Lower lobe of right lung (tissue), 2 donors: ENCODE results near the gene SEMA6D. TPM values are rescaled to one million over a fixed set of nuclear protein-coding genes. Genes with fewer than 3 reads are reported as not detected.

Source experiments
- ATAC-seq, 2 donors: fragments of 200-7000 bp; cut with Tn5 transposase; one replicate each; pipeline ENCODE4 v1.9.1; 2020 to 2022; ENCODE audit warnings: mild to moderate bottlenecking in 2 of 2, moderate library complexity in 2 of 2
- DNase-seq: peaks from one replicate; pipeline ENCODE4 v3.0.0-alpha.2; 2020
- H3K27ac ChIP-seq: fragments of 200-600 bp; one replicate; pipeline ENCODE4 v1.8.0; 2022
- H3K27me3 ChIP-seq: fragments of 200-600 bp; one replicate; pipeline ENCODE4 v1.8.0; 2022; ENCODE audit warnings: low read depth
- H3K36me3 ChIP-seq: fragments of 200-600 bp; one replicate; pipeline ENCODE4 v1.8.0; 2022; ENCODE audit warnings: mild to moderate bottlenecking
- H3K4me1 ChIP-seq: fragments of 200-600 bp; one replicate; pipeline ENCODE4 v1.8.0; 2022
- H3K4me3 ChIP-seq: fragments of 200-600 bp; one replicate; pipeline ENCODE4 v1.8.0; 2022; ENCODE audit warnings: mild to moderate bottlenecking
- H3K9me3 ChIP-seq: fragments of 200-600 bp; one replicate; pipeline ENCODE4 v1.8.0; 2022
- intact Hi-C: fragments of 100-400 bp; cut with DNase I; formaldehyde crosslinking; loops from one replicate; pipeline ENCODE4 v1.11.0; 2022
- total RNA-seq: library from RNA; stranded (reverse); fragmentation: NEBNext Ultra II Directional; extraction: Animal tissue kit (Norgen Biotek cat#: 25700); gene quantifications from one replicate; pipeline ENCODE4 v1.2.1, GENCODE V29; 2021
- TF ChIP-seq, protein P1 (sequence below): fragments of 200-600 bp; IDR thresholded peaks from one replicate; pipeline ENCODE4 v1.8.0; 2022; ENCODE audit warnings: antibody characterized with exemption, mild to moderate bottlenecking
- donor health status: DM: no; HTN: yes; CAD: no; lungs with severe emphysema.

SEMA6D gene
- total RNA-seq, 1 donor from 2014 or later: 10.2 TPM

DNA sequence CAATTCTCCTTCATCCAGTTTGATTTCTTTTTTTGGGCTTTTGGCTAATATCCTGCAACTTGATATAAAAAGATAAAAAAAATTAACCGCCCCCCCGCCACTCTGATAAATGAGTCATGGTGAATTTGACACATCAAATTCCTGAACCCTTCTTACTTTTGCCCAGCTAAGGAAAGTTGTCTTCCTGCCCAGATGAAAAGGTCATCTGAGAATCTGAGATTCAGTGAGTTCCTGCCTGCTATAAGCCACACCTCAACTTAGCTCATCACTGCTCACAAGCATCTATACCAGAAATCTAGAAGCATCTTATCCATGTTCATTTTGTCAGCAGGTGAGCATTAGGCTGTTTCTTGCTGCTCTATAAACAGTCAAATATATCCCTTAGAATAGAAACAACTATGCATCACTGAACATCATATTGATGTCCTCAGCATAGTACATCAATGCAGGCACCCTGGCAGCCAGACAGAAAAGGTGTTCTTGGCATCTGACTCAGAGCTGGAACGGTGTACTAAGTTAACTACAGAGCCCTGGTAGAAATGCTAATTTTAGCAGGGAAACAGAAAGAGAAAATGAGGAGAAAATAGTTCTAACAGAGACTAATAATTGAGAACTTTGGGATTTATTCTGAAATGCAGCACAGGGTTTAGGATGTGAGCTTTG is 77.1 kb downstream of the SEMA6D start:
- DNase-seq (no peak), ATAC-seq (no peak)
- TF ChIP-seq, protein P1, sequence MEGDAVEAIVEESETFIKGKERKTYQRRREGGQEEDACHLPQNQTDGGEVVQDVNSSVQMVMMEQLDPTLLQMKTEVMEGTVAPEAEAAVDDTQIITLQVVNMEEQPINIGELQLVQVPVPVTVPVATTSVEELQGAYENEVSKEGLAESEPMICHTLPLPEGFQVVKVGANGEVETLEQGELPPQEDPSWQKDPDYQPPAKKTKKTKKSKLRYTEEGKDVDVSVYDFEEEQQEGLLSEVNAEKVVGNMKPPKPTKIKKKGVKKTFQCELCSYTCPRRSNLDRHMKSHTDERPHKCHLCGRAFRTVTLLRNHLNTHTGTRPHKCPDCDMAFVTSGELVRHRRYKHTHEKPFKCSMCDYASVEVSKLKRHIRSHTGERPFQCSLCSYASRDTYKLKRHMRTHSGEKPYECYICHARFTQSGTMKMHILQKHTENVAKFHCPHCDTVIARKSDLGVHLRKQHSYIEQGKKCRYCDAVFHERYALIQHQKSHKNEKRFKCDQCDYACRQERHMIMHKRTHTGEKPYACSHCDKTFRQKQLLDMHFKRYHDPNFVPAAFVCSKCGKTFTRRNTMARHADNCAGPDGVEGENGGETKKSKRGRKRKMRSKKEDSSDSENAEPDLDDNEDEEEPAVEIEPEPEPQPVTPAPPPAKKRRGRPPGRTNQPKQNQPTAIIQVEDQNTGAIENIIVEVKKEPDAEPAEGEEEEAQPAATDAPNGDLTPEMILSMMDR: no peak
- H3K27me3 ChIP-seq: no peaks in the 10 kb centered on the region
- no peaks in the 10 kb centered on the region for H3K4me1 ChIP-seq
- no peak overlapping the region for H3K4me3 ChIP-seq
- intact Hi-C loops: no loop called here
- H3K9me3 ChIP-seq: no peaks in the 10 kb centered on the region
- H3K36me3 ChIP-seq: no peaks in the 10 kb centered on the region
- H3K27ac ChIP-seq: no peak overlapping the region

DNA sequence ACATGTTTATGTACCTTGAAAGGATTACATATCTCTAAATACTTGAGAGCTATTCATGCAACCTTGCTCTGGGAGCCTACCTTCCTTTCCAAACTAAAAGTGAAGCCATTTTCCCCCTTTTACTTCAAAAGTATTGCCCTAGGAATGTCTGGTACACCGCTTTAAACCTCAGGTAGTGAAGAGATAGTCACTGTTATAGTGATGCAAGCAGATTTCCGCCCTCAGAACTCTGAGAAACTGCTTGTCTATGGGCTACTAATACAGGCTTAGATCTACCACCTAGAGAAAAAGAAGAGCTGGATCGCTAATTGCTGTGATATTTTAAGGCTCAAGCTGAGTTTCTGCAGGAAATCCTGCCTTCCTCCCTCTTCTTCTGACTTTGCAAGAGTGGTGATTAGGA is 78.6 kb downstream of the SEMA6D start:
- intact Hi-C loops: no loop called here
- no peak for DNase-seq

DNA sequence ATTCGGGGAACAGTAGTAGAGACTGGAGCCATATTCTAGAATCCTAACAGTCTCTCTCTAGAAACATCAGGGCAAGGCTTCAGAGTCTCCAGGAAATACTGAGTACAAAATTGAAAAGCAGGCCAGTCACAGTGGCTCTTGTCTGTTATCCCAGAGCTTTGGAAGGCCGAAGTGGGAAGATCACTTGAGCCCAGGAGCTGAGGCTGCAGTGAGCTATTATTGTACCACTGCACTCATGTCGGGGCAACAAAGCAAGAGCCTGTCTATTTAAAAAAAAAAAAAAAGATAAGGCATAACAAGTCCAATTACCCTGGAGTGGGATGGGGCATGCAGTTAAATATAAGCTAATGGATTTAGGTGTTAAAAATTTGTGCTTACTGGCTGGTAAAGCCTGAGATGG is 79.0 kb downstream of the SEMA6D start:
- H3K4me1 ChIP-seq: no peaks in the 10 kb centered on the region
- H3K27ac ChIP-seq: no peak overlapping the region
- TF ChIP-seq, protein P1: no peak
- H3K9me3 ChIP-seq: no peaks in the 10 kb centered on the region
- intact Hi-C loops: no loop called here
- no peaks in the 10 kb centered on the region for H3K27me3 ChIP-seq
- ATAC-seq (no peak), DNase-seq (no peak)
- H3K4me3 ChIP-seq: no peak overlapping the region
- no peaks in the 10 kb centered on the region for H3K36me3 ChIP-seq

More for the DNA sequence above, 78.6 kb downstream of the SEMA6D start:
- ATAC-seq: no peak
- Histone ChIP-seq H3K4me1 (no peaks in the 10 kb centered on the region), H3K4me3 (no peak overlapping the region), H3K27ac (no peak overlapping the region), H3K36me3 (no peaks in the 10 kb centered on the region), H3K9me3 (no peaks in the 10 kb centered on the region), H3K27me3 (no peaks in the 10 kb centered on the region)
- TF ChIP-seq, protein P1: no peak

DNA sequence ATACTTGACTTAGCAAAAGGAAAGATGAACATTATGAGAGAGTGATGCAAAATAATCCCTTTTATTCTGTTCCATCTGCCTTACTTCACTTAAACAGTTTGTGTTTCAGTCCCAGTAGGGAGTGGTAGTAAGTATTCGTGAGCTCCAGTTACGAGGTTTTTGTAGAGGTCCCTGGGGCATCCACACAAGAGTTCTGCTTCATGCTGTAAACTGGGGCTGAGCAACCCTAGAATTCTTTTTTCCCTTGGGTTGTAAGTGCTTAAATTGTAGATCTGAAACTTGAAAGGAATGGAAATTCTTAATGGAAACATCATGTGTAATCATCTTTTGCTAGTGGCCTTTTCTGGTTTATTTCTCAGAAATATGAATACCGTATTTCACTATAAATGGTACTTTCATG is 79.5 kb downstream of the SEMA6D start:
- Histone ChIP-seq H3K9me3 (no peaks in the 10 kb centered on the region), H3K4me1 (no peaks in the 10 kb centered on the region), H3K27me3 (no peaks in the 10 kb centered on the region), H3K36me3 (no peaks in the 10 kb centered on the region), H3K27ac (no peak overlapping the region), H3K4me3 (no peak overlapping the region)
- intact Hi-C loops: no loop called here
- DNase-seq (no peak), ATAC-seq (no peak)
- TF ChIP-seq, protein P1: no peak

DNA sequence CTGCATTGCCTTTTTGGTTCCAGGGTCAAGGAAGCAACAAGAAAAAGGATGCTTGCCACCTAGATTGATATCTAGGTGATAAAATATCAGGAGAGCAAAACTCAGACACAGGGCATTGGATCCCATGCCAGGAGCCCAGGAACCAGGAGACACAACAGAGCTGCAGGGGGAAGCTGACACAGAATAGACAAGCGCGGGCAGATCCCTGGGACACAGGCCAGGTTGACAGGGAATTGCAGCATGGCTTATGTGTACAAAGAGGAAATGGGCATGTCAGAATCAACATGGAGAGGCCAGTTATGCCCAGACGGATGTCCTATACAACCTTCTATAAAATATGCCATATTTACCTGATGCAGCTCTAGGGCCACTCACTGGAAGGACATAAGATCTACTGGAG is 84.2 kb downstream of the SEMA6D start:
- no peak for ATAC-seq
- Histone ChIP-seq H3K27ac (no peak overlapping the region), H3K27me3 (no peaks in the 10 kb centered on the region), H3K4me3 (no peak overlapping the region), H3K36me3 (no peaks in the 10 kb centered on the region), H3K4me1 (no peaks in the 10 kb centered on the region), H3K9me3 (no peaks in the 10 kb centered on the region)
- TF ChIP-seq, protein P1: no peak
- no peak for DNase-seq
- intact Hi-C loops: no loop called here
